Body of pancreas (tissue), 4 donors: ENCODE measurements around the gene GRIK3.

ENCODE experiments used
- POLR2A ChIP-seq, 3 donors: fragments of 450-650 bp; IDR thresholded peaks; one replicate each; pipeline ENCODE4 v1.6.1; 2016; ENCODE audit warnings: antibody characterized with exemption in 3 of 3, mild to moderate bottlenecking in 2 of 3
- TF ChIP-seq, protein P1 (sequence below), 7 experiments: fragments of 450-650 bp in 4 of 7; fragments of 200-600 bp in 3 of 7; sonication (generic) in 3 of 7; IDR thresholded peaks; one replicate each; pipeline ENCODE4 v1.5.1; 2016 to 2019; ENCODE audit warnings: antibody characterized with exemption in 7 of 7

DNA sequence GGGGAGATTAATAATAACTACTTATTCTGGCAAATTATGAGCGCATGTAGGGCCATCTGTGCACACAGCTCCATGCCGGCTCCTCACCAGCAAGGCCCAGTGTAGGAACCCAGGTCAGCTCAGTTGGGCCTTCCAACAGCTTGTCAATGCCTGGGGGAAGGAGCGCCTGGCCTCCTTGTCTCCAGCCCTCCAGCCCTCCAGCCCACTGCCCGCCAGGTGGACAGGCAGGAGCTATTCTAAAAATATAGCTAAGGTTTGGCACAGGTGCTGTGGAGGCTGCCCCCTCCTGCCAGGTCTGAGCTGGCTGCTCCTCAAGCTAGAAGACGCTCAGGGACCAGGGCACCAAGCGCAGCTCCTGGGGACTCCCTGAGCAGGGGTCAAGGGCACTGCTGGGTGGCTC is 85.7 kb downstream of the GRIK3 start:
- TF ChIP-seq, protein P1, sequence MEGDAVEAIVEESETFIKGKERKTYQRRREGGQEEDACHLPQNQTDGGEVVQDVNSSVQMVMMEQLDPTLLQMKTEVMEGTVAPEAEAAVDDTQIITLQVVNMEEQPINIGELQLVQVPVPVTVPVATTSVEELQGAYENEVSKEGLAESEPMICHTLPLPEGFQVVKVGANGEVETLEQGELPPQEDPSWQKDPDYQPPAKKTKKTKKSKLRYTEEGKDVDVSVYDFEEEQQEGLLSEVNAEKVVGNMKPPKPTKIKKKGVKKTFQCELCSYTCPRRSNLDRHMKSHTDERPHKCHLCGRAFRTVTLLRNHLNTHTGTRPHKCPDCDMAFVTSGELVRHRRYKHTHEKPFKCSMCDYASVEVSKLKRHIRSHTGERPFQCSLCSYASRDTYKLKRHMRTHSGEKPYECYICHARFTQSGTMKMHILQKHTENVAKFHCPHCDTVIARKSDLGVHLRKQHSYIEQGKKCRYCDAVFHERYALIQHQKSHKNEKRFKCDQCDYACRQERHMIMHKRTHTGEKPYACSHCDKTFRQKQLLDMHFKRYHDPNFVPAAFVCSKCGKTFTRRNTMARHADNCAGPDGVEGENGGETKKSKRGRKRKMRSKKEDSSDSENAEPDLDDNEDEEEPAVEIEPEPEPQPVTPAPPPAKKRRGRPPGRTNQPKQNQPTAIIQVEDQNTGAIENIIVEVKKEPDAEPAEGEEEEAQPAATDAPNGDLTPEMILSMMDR (IDR thresholded peaks at IDR 0.05): no peak
- TF ChIP-seq POLR2A (IDR thresholded peaks at IDR 0.05): no peak
